ENCODE results near the gene DNAH17.

The DNAH17 gene

DNA sequence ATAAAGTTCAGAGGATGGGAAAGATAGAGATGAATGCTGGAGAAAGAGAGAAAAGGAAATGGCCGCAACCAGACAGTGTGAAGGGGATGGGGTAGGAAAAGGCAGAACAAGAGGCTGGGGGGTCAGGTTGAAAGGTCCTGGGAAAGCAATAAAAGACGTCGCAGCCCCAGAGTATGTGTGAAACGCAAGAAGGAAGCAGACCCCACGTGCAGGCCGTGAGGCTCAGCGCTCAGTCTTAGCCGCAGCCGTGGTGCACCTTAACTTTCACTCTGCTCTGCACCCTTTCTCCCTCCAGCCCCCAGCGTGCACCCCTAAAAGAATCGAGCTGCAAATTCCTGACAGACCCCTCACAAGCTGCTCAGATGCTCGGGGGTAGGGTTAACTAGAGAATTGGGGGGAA, 1.9 kb downstream of the DNAH17 start:
- no peak for DNase-seq (ENCODE audit: low spot score)

DNA sequence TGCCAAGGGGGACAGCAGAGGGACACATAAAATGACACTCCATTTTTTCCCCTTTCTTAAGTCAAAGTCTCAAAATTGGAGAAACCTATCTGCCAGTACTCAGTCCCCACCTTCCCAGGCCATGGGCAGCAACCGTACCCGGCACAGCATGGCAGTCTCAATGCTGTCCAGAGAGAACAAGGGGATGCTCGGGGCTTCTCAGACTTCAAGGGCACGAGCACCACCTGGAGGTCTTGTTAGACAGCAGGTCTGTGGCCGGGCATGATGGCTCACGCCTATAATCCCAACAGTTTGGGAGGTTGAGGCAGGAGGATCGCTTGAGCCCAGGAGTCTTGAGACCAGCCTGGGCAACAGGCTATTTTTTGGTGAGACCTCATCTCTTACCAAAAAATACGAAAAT, 3.2 kb downstream of the DNAH17 start:
- DNase-seq (ENCODE audit: low spot score) = no peak

DNA sequence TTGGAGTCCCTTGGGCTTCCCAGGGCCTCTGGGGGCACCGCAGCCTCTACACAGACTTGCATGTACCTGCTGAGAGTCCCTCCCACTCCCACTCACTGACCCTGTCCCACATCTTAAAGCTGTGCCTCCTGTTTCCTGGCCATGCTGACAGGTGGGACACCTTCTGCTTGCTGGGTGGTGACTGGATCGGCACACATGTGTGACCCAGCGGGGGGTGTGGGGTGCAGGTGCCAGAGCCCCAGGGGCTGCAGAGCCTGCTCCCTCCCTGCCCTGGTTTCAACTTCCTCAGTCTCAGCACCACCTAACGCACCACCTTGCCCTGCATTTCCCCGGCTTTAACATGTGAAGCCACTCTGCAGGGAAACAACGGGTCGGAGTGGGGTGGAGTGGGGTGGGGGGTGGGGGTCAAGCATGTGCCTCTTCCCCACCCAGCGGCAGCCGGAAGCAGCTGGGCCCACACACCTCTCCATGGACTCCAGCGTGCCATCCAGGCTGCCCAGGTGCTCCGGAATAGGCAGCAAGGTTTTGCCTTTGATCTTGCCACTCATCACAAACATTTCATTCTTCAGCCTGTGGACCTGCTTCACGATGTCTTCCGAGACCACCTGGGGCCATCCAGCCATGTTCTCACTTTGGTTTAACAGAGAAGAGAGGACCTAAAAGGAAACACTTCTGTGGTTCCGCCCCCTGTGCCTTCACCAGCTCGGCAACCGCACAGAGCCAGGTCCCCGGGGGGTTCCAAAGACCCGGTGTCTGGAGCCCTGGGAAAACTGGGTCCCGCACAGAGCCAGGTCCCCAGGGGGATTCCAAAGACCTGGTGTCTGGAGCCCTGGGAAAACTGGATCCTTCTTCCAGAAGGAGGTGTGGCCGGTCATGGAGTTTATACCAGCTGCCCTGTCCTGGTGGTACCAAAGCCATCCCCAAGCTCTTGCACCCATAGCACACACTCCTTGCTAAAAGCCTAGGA, 4.7 kb downstream of the DNAH17 start:
- peak; percentile 33 for DNase-seq (ENCODE audit: low spot score)

DNA sequence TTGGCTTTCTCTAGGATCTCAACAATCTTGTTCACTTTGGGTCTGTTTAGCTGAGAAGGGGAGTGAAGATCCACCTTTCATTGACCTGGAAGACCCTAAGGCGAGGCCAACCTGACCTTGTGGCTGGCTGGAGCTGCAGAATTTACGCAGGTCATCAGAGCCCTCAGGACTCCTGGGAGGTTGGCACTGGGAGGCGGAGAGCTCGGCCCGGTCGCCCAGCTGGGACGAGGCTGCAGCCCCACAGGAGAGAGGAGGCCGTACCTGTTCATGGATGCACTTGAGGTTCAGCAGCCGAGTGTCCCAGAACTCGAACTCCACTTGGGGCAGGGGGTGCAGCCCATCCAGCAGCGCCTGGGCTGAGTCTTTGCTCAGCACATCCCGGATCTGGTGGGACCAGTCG, 5.9 kb downstream of the DNAH17 start:
- no peak for DNase-seq (ENCODE audit: low spot score)

DNA sequence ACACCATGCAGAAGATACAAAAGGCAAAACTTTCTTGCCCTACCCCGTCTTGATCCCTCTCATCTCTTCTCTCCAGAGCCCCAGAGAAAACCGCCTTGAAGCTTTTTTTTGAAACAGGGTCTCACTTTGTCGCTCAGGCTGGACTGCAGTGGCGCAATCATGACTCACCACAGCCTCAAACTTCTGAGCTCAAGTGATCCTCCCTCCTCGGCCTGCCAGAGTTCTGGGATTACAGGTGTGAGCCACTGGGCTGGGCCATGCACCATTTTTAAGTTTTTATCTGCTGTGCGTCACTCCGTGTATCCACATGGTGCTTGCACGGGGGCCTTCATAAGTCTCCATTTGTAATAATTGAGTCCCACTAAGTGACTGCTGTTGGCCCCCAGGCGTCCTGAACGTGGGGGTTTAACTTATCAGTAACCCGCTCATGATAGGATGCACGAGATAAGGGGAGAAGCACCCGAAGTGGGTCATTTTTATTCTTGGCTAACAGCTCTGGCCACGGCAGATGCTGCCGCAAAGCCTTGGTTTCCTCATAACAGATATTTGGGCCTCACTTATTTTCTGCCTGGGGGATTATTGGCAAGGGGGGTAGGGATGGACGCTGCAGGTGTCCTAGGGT, 8.6 kb downstream of the DNAH17 start:
- no peak for DNase-seq (ENCODE audit: low spot score)

DNA sequence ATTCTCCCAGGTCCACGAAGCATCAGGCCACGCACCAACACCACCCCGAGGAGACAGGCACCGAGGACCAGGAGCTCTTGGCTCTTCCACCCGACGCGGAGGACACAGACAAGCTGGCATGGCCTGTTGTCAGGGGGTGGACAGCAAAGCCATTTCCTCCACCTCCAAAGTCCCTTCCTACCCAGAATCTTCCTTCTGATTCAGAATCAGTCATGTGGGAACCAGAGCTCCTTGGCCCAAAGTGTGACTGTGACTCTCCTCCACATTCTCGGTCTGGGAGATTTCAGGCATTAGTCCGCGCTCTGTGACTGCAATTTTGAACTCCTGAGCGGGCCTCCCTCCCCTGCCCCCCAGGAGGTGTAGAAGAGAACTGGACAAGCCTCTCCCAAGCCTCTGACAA, 9.2 kb downstream of the DNAH17 start:
- no peak for DNase-seq (ENCODE audit: low spot score)

DNA sequence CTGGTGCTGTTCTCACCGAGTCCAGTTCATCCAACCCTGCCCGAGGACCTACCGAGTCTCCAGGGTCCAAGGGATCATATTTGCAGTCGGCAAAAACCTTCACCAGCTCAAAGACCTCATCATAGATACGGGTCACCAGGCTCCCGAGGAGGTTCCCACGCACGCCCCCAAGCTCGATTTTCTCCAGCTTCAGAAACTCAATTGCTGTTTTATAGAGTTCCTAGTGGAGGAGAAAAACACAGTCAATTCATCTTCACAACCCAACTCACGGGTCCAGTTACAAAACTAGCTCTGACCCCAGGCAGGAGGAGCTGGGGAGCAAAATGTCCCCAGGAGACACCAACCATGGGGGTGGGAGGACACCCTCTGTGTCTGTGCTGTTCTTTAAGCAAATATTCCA, 10.2 kb downstream of the DNAH17 start:
- DNase-seq (ENCODE audit: low spot score) = no peak

DNA sequence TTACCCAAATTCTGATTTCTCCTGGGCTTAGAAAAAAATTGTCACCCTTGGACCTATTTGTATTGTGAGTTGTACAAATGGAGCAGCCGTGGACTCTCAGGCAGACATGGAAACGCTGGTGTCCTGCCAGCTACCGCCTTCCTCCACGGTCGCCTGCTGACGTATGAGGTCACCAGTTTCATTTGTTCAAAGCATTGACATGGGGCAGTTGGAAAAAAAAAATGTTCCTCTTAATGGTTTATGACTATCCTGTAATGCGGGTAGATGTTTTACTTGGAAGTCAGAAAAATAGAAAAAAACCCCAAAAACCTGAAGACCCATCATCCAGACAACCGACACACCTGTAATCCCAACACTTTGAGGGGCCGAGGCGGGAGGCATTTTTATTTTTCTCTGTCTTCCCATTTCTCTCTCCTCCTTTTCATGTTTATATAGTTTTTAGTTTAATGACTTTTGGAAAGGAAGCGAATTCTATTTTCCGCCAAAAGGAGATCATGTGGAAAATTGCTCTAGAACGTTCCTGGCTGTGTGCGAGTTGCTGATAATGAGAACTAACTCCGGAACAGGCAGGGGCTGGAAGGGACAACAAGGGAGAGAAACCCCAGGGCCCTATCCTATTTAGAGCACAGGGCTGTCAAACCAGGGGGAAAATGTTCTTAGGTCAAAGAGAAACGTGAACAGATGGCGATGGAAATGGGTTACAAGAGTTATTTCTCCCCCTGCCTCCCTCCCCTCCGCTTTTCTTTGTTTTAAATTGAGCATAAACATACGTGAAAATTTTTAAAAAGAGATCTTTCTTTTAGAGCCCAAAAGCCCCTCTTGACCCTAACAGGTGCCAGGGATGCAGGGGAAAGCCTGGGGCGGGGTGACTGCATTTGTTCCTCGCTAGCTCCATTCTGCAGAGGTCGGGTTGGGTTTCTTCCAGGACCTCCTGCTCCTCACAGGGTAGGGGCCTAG, 13.7 kb downstream of the DNAH17 start:
- no peak for DNase-seq (ENCODE audit: low spot score)

DNA sequence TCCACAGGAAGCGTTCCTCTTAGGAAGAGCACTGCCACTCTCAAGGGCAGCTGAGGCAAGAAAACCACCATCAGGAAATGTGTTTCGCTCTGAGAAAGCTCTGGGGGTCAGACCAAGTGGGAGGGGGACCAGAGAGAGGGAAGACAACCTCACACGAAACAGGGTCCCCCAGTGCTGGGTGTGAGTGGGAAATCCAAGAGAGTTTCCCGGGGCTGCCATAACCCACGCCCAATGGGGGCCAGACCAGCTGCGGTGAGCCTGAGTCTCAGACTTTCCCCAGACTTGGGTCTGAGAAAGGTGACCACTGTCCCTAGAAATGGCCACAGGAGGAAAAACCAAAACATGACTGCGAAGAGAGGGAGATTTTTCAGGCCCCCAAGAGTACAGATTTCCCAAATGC, 14.5 kb downstream of the DNAH17 start:
- no peak for DNase-seq (ENCODE audit: low spot score)

DNA sequence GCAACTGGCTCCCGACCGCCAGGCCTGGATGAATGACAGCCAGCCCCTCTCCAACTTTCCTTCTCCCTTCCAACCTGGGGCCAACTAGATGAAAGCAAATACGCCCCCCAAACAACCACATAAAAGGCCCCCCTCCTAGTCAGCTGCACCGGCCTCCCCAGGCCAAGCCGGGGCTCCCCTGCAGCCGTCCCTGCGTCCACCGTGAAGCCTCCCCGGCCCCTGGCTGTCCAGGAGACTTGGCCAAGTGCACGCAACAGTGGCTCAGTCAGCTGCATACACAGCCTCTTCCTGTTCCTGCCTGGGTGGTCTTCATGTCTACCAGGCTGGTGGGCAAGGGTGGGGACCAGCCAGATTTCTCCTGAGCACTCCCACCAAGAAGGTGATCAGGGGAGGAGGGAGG, 16.0 kb downstream of the DNAH17 start:
- no peak for DNase-seq (ENCODE audit: low spot score)

DNA sequence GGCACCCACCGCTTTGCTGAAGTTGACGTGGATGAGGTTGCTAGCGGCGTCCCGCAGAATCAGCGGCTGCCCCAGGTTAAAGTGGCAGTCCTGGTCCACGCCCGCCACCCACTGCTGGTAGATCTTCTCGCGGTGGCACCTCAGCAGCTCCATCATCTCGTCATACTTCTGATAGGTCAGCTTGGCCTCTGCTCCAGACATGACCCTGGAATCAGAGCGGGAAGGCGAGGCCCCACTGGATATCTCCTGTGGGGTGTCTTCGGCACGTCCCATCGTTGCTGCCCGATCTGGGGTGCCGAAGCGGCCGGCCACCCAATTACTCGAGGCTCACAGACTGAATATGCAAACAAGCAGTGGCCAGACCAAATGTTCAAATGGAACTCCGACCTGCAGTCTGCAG, 16.5 kb downstream of the DNAH17 start:
- DNase-seq (ENCODE audit: low spot score) = no peak

DNA sequence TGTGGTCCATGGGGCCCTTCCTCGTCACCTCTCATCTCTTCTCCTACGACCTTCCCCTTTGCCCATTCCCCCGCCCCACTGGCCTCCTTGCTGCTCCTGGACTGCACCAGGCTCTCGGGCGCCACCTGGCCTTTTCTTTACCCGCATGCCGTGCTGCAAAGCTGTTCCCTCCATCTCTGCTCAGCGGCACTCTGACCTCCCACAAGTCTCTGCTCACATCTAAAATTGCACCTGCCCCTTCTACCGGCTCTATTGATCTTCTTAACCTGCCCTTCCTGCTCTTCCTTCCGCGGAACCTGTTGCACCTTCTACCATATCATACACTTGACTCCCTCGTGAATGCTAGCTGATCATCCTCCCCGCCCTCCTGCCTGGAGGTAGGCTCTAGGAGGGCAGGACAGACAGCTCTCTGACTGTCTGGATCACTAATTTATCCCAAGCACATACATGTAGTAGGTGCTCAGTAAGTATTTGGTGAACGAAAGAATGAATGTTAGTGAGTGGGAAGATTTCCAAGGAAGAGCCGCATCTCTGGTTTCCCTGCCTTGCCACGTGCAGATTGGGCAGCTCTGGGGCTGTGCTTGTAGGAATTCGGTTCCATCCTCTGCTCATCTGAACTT, 17.3 kb downstream of the DNAH17 start:
- DNase-seq (ENCODE audit: low spot score) = no peak

DNA sequence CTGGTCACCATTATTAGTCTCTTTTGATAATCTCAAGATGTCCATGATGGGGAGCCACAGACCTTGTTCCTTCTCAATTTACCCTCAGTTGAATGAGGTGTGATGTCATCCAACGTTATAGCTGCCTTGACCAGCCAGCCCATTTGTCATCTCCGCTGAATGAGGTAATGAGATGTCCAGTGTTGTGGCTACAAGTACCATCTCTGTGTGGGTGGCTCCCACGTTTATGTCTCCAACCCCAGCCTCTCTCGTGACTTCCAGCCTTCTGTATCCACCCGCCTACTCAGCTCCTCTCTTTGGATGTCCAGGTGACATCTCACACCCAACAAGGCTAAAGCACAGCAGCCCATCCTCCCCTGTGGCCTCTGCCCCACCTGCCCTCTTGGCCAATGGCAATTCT, 18.2 kb downstream of the DNAH17 start:
- no peak for DNase-seq (ENCODE audit: low spot score)

DNA sequence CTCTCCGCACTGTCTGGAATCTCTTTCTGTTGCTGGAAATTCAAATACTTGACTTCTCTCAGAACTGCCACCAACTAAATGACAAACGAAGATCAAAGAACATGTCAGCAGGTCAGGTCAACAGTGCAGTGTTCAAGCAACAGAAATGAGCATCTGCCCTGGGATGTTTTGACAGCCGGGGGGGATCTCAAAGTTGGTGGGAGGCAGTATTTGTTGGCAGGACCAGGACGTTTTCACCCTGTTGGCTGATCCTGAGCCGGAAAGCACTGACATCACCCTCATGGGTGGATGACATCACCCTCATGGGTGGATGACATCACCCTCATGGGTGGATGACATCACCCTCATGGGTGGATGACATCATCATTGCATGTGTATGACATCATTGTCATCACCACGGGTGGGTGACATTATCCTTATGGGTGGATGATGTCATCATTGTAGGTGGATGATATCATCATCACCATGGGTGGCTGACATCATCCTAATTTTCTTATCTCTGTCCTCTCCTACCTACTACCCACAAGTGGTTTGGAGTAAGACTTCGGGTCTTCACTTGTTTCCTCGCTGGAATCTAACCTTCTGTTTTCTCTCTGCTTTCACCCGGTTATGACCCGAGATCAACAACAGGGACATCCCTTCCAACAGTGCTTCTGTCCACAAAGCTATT, 18.9 kb downstream of the DNAH17 start:
- peak; percentile 44 for DNase-seq (ENCODE audit: low spot score)

DNA sequence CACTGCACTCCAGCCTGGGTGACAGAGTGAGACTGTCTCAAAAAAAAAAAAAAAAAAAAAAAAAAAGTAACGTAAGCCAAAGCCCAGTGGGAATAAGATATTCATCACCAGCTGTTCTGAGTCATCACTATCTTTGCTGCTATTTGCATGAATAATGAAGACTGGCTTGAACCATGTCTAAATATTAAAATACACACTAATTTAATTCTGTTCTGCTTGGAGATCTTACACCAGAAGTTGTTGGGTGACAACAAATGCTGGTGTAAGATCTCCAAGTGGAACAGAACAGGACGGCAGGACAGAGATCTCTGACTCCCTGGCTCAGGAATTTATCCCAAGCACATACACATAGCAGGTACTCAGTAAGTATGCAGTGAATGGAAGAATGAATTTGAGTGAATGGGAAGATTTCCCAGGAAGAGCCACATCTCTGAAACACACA, 19.6 kb downstream of the DNAH17 start:
- peak; percentile 51 for DNase-seq (ENCODE audit: low spot score)

DNA sequence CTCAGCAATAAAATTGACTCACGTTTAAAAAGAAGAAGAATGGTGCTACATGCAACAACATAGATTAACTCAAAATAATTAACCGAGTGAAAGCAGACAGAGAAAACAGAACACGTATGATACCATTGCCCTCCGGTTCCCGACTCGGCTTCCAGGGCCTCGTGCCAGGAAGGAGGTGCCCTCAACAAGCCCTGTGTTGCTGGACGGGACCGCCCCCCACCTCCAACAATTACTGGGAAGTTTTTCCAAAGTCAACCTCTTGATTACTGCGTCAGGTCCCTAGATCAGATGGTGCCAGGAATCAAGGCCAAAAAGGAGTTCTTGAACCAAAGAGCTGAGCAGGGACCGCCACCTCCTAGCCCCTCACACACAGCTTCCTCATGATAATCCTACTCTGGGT, 20.4 kb downstream of the DNAH17 start:
- DNase-seq (ENCODE audit: low spot score) = no peak

DNA sequence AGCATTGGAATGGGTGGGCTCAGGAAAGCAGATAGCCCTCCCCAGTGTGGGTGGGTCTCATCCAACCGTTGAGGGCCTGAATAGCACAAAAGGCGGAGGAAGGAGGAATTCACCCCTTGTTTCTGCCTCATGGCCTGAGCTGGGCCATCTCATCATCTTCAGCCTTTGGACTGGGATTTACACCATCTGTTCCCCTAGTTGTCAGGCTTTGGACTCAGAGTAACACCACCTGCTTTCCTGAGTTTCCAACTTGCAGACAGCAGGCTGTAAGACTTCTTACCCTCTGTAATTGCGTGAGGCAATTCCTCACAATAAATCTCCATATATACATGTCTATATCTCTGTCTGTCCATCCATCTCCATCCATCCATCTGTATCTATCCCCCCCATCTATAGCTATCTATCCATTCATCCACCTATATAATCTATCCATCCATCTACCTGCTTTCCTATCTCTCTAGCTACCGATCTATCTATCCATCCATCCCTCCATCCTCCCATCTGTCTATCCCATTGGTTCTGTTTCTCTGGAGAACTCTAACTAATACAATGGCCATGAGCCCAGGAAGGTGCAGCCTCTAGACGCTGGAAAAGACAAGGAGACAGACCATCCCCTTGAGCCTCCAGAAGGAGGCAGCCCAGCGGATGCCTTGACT, 21.3 kb downstream of the DNAH17 start:
- no peak for DNase-seq (ENCODE audit: low spot score)

DNA sequence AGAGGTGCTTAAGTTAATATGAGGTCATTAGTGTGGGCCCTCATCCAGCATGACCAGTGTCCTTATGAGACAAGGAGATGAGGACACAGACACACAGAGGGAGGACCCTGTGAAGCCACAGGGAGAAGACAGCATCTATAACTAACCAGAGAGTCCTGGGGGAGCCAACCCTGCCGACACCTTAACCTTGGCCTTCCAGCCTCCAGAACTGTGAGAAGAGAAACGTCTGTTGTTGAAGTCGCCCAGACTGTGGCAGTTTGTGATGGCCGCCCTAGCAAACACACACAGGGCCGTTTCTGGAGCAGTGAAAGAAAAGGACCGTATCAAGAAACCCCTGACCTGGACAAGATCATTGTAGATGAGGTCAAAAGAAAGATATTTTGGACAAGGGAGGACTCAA, 26.7 kb downstream of the DNAH17 start:
- DNase-seq (ENCODE audit: low spot score) = no peak

DNA sequence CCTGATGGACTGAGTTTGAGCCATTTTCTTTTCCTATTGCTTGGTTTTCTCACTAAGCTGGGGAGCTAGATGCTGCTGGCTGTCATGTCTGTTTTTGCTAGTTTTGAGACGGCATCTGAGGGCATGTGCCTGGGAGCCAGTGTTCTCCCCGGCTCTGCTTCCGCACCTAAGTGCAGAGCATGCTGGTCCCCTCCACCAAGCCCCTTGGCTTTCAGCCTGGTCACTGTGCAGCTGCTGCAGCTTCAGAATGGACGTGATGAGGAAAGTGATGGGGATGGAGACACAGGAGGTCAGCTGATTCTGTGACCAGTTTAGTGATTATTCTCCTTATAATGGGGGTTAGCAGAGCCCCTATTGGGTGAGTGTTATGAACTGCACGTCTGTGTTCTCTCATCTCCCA, 28.5 kb downstream of the DNAH17 start:
- DNase-seq (ENCODE audit: low spot score) = no peak

DNA sequence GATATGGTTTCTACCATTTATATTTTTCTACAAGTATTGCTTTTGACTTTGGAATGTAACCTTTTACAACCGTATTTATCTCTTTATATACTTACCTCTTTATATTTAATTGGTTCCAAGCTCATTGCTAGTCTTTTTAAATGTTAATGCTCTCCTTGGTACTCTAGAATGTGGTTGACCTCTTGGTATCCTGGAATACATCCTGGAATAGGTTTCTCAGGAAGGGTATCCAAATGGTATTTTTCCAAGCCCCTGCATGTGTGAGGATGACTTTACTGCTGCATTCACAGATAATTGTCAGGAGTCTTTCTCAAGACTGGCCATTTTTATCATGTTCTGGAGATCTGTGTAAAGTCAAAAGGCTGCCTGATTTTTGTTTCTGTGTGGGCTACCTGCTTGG, 30.2 kb downstream of the DNAH17 start:
- no peak for DNase-seq (ENCODE audit: low spot score)

DNA sequence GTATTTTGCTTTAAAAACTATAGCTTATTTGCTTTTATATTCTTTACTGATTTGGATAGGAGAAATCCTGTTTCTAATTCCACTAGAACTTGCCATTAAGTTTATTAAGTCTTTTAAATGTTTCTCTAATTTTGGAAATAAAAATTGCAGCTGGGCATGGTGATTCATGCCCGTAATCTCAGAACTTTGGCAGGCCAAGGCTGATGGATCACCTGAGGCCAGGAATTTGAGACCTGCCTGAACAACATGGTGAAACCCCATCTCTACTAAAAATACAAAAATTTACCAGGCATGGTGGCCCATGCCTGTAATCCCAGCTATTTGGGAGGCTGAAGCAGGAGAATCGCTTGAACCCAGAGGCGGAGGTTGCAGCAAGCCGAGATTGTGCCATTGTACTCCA, 30.7 kb downstream of the DNAH17 start:
- no peak for DNase-seq (ENCODE audit: low spot score)
